ENCODE data around the gene LRP10. TPM values are rescaled to one million over a fixed set of nuclear protein-coding genes. Genes with fewer than 3 reads are reported as not detected.

LRP10 gene
- total RNA-seq, 1 donor from 2014 or later = 137 TPM

GRCh38 chr14:22893706-22894105, 22.2 kb downstream of the LRP10 start:
- Histone ChIP-seq H3K36me3 (no peaks in the 10 kb centered on the region), H3K27me3 (no peaks in the 10 kb centered on the region), H3K9me3 (no peaks in the 10 kb centered on the region), H3K4me1 (no peaks in the 10 kb centered on the region), H3K27ac (no peak overlapping the region), H3K4me3 (no peak overlapping the region)
- intact Hi-C loops (cut with DNase I) = no loop called here
- TF ChIP-seq CTCF (IDR thresholded peaks at IDR 0.05) = no peak
- no peak for TF ChIP-seq POLR2AphosphoS5 (IDR thresholded peaks at IDR 0.05; ENCODE audit: insufficient read depth in 1 of 2, low read depth in 1 of 2)
- TF ChIP-seq POLR2A (IDR thresholded peaks at IDR 0.05) = no peak
- no peak for DNase-seq (ENCODE audit: extremely low spot score in 2 of 2)

- no peaks in the 10 kb centered on the region for H3K27me3 ChIP-seq
- H3K4me1 ChIP-seq = no peaks in the 10 kb centered on the region
- DNase-seq (ENCODE audit: extremely low spot score in 2 of 2) = no peak
- intact Hi-C loops (cut with DNase I) = no loop called here
- no peaks in the 10 kb centered on the region for H3K36me3 ChIP-seq
- H3K4me3 ChIP-seq = no peak overlapping the region
- TF ChIP-seq CTCF (IDR thresholded peaks at IDR 0.05) (no peak), POLR2A (IDR thresholded peaks at IDR 0.05) (no peak), POLR2AphosphoS5 (IDR thresholded peaks at IDR 0.05; ENCODE audit: insufficient read depth in 1 of 2, low read depth in 1 of 2) (no peak)
- no peak overlapping the region for H3K27ac ChIP-seq
- H3K9me3 ChIP-seq = no peaks in the 10 kb centered on the region
Measured at GRCh38 chr14:22895402-22895801, 23.9 kb downstream of the LRP10 start.

- H3K9me3 ChIP-seq = no peaks in the 10 kb centered on the region
Measured at GRCh38 chr14:22896356-22896755, 24.8 kb downstream of the LRP10 start.

GRCh38 chr14:22896760-22897159, 25.2 kb downstream of the LRP10 start:
- Histone ChIP-seq H3K4me3 (no peak overlapping the region), H3K9me3 (no peaks in the 10 kb centered on the region), H3K4me1 (no peaks in the 10 kb centered on the region), H3K27me3 (no peaks in the 10 kb centered on the region), H3K27ac (no peak overlapping the region), H3K36me3 (peaks cover 0 to 12% of the 10 kb centered on the region in 2 donors)
- DNase-seq (ENCODE audit: extremely low spot score in 2 of 2) = no peak
- intact Hi-C loops (cut with DNase I) = no loop called here
- TF ChIP-seq CTCF (IDR thresholded peaks at IDR 0.05) (no peak), POLR2A (IDR thresholded peaks at IDR 0.05) (no peak), POLR2AphosphoS5 (IDR thresholded peaks at IDR 0.05; ENCODE audit: insufficient read depth in 1 of 2, low read depth in 1 of 2) (no peak)

More at GRCh38 chr14:22896356-22896755, 24.8 kb downstream of the LRP10 start:
- Histone ChIP-seq H3K4me3 (no peak overlapping the region), H3K27me3 (no peaks in the 10 kb centered on the region), H3K36me3 (peaks cover 0 to 7% of the 10 kb centered on the region in 2 donors), H3K4me1 (no peaks in the 10 kb centered on the region), H3K27ac (no peak overlapping the region)
- TF ChIP-seq POLR2AphosphoS5 (IDR thresholded peaks at IDR 0.05; ENCODE audit: insufficient read depth in 1 of 2, low read depth in 1 of 2) = no peak
- TF ChIP-seq CTCF (IDR thresholded peaks at IDR 0.05) = no peak
- TF ChIP-seq POLR2A (IDR thresholded peaks at IDR 0.05) = no peak
- DNase-seq (ENCODE audit: extremely low spot score in 2 of 2) = no peak
- intact Hi-C loops (cut with DNase I) = no loop called here

- no peak for DNase-seq (ENCODE audit: extremely low spot score in 2 of 2)
- intact Hi-C loops (cut with DNase I) = no loop called here
- Histone ChIP-seq H3K36me3 (peaks cover 0 to 18% of the 10 kb centered on the region in 2 donors), H3K27ac (no peak overlapping the region), H3K4me3 (no peak overlapping the region), H3K9me3 (no peaks in the 10 kb centered on the region), H3K4me1 (no peaks in the 10 kb centered on the region), H3K27me3 (no peaks in the 10 kb centered on the region)
- TF ChIP-seq POLR2AphosphoS5 (IDR thresholded peaks at IDR 0.05; ENCODE audit: insufficient read depth in 1 of 2, low read depth in 1 of 2) = no peak
- no peak for TF ChIP-seq CTCF (IDR thresholded peaks at IDR 0.05)
- no peak for TF ChIP-seq POLR2A (IDR thresholded peaks at IDR 0.05)
Measured at GRCh38 chr14:22897357-22897756, 25.8 kb downstream of the LRP10 start.

All from vagina (tissue), 2 donors.